GM23338 (cell line): ENCODE results near the gene CUEDC1. TPM values are rescaled to one million over a fixed set of nuclear protein-coding genes. Genes with fewer than 3 reads are reported as not detected.

Experiments
- ATAC-seq: fragments of 200-7000 bp; cut with Tn5 transposase; 3 replicates; pipeline ENCODE4 v1.9.1; 2020
- DNase-seq: peaks from one replicate; pipeline ENCODE4 v3.0.0-alpha.2; 2015; ENCODE audit warnings: low spot score
- H2AFZ ChIP-seq: fragments of 200-600 bp; sonication (generic); 2 replicates; pipeline ENCODE4 v1.8.0; 2016; ENCODE audit warnings: antibody characterized with exemption, mild to moderate bottlenecking, moderate library complexity
- H3F3A ChIP-seq: fragments of 200-600 bp; sonication (generic); replicated peaks from 2 replicates; pipeline ENCODE4 v1.8.0; 2017; ENCODE audit warnings: antibody characterized with exemption, mixed run types, low read depth
- H3K27ac ChIP-seq: fragments of 200-600 bp; sonication (generic); 2 replicates; pipeline ENCODE4 v1.6.1; 2016; ENCODE audit warnings: low read depth
- H3K27me3 ChIP-seq: fragments of 200-600 bp; sonication (generic); 2 replicates; pipeline ENCODE4 v1.8.0; 2016; ENCODE audit warnings: mild to moderate bottlenecking, mixed run types, moderate library complexity; ENCODE audit not compliant: insufficient read depth
- H3K36me3 ChIP-seq: fragments of 200-600 bp; sonication (generic); 2 replicates; pipeline ENCODE4 v1.8.0; 2016; ENCODE audit warnings: mild to moderate bottlenecking; ENCODE audit not compliant: insufficient read depth
- H3K4me1 ChIP-seq: fragments of 200-600 bp; sonication (generic); 2 replicates; pipeline ENCODE4 v1.8.0; 2016; ENCODE audit warnings: mild to moderate bottlenecking, moderate library complexity; ENCODE audit not compliant: insufficient read depth
- H3K4me2 ChIP-seq: fragments of 200-600 bp; sonication (generic); 2 replicates; pipeline ENCODE4 v1.7.1; 2017; ENCODE audit warnings: mixed run types
- H3K4me3 ChIP-seq: fragments of 200-600 bp; sonication (generic); 2 replicates; pipeline ENCODE4 v1.6.1; 2016; ENCODE audit warnings: mixed run types
- H3K79me2 ChIP-seq: fragments of 200-600 bp; sonication (generic); replicated peaks from 2 replicates; pipeline ENCODE4 v1.8.0; 2017; ENCODE audit warnings: mild to moderate bottlenecking; ENCODE audit not compliant: insufficient read depth
- H3K9me2 ChIP-seq: fragments of 200-600 bp; sonication (generic); 2 replicates; pipeline ENCODE4 v1.8.0; 2017; ENCODE audit not compliant: insufficient read depth
- H4K20me1 ChIP-seq: fragments of 200-600 bp; sonication (generic); replicated peaks from 2 replicates; pipeline ENCODE4 v1.8.0; 2017; ENCODE audit warnings: mild to moderate bottlenecking; ENCODE audit not compliant: insufficient read depth
- H3K27ac Mint-ChIP-seq: 2 replicates; pipeline ENCODE4 v1.8.0; 2020; ENCODE audit warnings: inconsistent platforms, mild to moderate bottlenecking, moderate library complexity, mixed read lengths
- H3K27me3 Mint-ChIP-seq: 3 replicates; pipeline ENCODE4 v1.8.0; 2022; ENCODE audit warnings: low read depth, mild to moderate bottlenecking, moderate library complexity, mixed read lengths, inconsistent platforms; ENCODE audit not compliant: insufficient read depth, poor library complexity
- H3K36me3 Mint-ChIP-seq: 3 replicates; pipeline ENCODE4 v1.8.0; 2021; ENCODE audit warnings: low read depth, mild to moderate bottlenecking, inconsistent platforms, moderate library complexity, mixed read lengths
- H3K4me1 Mint-ChIP-seq: 3 replicates; pipeline ENCODE4 v1.8.0; 2020; ENCODE audit warnings: mild to moderate bottlenecking, inconsistent platforms, mixed read lengths
- H3K4me3 Mint-ChIP-seq: 3 replicates; pipeline ENCODE4 v1.8.0; 2021; ENCODE audit warnings: moderate library complexity, mild to moderate bottlenecking, inconsistent platforms, mixed read lengths
- H3K9me3 Mint-ChIP-seq: 3 replicates; pipeline ENCODE4 v1.8.0; 2020; ENCODE audit warnings: moderate library complexity, mild to moderate bottlenecking, inconsistent platforms, mixed read lengths
- CREB1 ChIP-seq: fragments of 250-450 bp; sonication (Bioruptor Pico); IDR thresholded peaks from 2 replicates; pipeline ENCODE4 v1.5.0; 2020; ENCODE audit warnings: low read depth, mild to moderate bottlenecking, moderate library complexity
- JUNB ChIP-seq: IDR thresholded peaks from one replicate; pipeline ENCODE4 v1.6.1; 2016; ENCODE audit warnings: antibody characterized with exemption; ENCODE audit not compliant: unreplicated experiment
- NANOG ChIP-seq: IDR thresholded peaks from 2 replicates; pipeline ENCODE4 v1.6.1; 2016; ENCODE audit warnings: antibody characterized with exemption, borderline replicate concordance
- POLR2AphosphoS5 ChIP-seq: IDR thresholded peaks from 2 replicates; pipeline ENCODE4 v1.6.1; 2016; ENCODE audit warnings: antibody characterized with exemption, low read depth
- ZNF114 ChIP-seq: fragments of 250-450 bp; sonication (Bioruptor Pico); IDR thresholded peaks from 2 replicates; pipeline ENCODE4 v1.5.0; 2020; ENCODE audit warnings: mild to moderate bottlenecking, moderate library complexity
- ZNF331 ChIP-seq: fragments of 250-450 bp; sonication (Bioruptor Pico); IDR thresholded peaks from 2 replicates; pipeline ENCODE4 v1.5.0; 2020; ENCODE audit warnings: low read depth, mild to moderate bottlenecking, moderate library complexity
- polyA plus RNA-seq: library from polyadenylated mRNA; unstranded; fragments of >200 nt; fragmentation: Nextera tagmentation; extraction: Ambion mirVana; gene quantifications from 2 replicates; pipeline ENCODE4 v1.2.1, GENCODE V29; 2016
- total RNA-seq: library from RNA; depleted of rRNA; stranded (reverse); fragments of >200 nt; shearing (Covaris generic); gene quantifications from 2 replicates; pipeline ENCODE4 v1.2.3, GENCODE V29; 2014
- TF ChIP-seq, protein P1 (sequence below): fragments of 250-450 bp; sonication (Bioruptor Pico); IDR thresholded peaks from 2 replicates; pipeline ENCODE4 v1.5.0; 2020; ENCODE audit warnings: mild to moderate bottlenecking, moderate library complexity

The CUEDC1 gene
- total and polyA plus RNA-seq, 2 experiments from 2014 or later: 3.0 to 7.7 TPM

GRCh38 chr17:57953219-57953618 is 2.0 kb downstream of the CUEDC1 start:
- Histone ChIP-seq H3K27me3 (peaks cover 42% of the 10 kb centered on the region), H4K20me1 (no peaks in the 10 kb centered on the region), H2AFZ (no peak overlapping the region), H3F3A (peaks cover 13% of the 10 kb centered on the region), H3K79me2 (no peaks in the 10 kb centered on the region), H3K4me1 (peaks cover 43% of the 10 kb centered on the region), H3K4me2 (no peak overlapping the region), H3K4me3 (no peak overlapping the region), H3K36me3 (no peaks in the 10 kb centered on the region), H3K9me2 (no peaks in the 10 kb centered on the region), H3K27ac (no peak overlapping the region)
- DNase-seq (no peak), ATAC-seq (no peak)
- H3K9me3 Mint-ChIP-seq: peaks cover 3% of the 10 kb centered on the region; the same call in 2 of the 3 replicates
- TF ChIP-seq ZNF114 (CRISPR knock-in tag) (no peak), POLR2AphosphoS5 (no peak), NANOG (no peak), CREB1 (no peak)
- TF ChIP-seq, protein P1, sequence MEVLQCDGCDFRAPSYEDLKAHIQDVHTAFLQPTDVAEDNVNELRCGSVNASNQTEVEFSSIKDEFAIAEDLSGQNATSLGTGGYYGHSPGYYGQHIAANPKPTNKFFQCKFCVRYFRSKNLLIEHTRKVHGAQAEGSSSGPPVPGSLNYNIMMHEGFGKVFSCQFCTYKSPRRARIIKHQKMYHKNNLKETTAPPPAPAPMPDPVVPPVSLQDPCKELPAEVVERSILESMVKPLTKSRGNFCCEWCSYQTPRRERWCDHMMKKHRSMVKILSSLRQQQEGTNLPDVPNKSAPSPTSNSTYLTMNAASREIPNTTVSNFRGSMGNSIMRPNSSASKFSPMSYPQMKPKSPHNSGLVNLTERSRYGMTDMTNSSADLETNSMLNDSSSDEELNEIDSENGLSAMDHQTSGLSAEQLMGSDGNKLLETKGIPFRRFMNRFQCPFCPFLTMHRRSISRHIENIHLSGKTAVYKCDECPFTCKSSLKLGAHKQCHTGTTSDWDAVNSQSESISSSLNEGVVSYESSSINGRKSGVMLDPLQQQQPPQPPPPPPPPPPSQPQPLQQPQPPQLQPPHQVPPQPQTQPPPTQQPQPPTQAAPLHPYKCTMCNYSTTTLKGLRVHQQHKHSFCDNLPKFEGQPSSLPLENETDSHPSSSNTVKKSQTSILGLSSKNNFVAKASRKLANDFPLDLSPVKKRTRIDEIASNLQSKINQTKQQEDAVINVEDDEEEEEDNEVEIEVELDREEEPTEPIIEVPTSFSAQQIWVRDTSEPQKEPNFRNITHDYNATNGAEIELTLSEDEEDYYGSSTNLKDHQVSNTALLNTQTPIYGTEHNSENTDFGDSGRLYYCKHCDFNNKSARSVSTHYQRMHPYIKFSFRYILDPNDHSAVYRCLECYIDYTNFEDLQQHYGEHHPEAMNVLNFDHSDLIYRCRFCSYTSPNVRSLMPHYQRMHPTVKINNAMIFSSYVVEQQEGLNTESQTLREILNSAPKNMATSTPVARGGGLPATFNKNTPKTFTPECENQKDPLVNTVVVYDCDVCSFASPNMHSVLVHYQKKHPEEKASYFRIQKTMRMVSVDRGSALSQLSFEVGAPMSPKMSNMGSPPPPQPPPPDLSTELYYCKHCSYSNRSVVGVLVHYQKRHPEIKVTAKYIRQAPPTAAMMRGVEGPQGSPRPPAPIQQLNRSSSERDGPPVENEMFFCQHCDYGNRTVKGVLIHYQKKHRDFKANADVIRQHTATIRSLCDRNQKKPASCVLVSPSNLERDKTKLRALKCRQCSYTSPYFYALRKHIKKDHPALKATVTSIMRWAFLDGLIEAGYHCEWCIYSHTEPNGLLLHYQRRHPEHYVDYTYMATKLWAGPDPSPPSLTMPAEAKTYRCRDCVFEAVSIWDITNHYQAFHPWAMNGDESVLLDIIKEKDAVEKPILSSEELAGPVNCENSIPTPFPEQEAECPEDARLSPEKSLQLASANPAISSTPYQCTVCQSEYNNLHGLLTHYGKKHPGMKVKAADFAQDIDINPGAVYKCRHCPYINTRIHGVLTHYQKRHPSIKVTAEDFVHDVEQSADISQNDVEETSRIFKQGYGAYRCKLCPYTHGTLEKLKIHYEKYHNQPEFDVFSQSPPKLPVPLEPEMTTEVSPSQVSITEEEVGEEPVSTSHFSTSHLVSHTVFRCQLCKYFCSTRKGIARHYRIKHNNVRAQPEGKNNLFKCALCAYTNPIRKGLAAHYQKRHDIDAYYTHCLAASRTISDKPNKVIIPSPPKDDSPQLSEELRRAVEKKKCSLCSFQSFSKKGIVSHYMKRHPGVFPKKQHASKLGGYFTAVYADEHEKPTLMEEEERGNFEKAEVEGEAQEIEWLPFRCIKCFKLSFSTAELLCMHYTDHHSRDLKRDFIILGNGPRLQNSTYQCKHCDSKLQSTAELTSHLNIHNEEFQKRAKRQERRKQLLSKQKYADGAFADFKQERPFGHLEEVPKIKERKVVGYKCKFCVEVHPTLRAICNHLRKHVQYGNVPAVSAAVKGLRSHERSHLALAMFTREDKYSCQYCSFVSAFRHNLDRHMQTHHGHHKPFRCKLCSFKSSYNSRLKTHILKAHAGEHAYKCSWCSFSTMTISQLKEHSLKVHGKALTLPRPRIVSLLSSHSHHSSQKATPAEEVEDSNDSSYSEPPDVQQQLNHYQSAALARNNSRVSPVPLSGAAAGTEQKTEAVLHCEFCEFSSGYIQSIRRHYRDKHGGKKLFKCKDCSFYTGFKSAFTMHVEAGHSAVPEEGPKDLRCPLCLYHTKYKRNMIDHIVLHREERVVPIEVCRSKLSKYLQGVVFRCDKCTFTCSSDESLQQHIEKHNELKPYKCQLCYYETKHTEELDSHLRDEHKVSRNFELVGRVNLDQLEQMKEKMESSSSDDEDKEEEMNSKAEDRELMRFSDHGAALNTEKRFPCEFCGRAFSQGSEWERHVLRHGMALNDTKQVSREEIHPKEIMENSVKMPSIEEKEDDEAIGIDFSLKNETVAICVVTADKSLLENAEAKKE (CRISPR knock-in tag): no peak
- peaks cover 31% of the 10 kb centered on the region for H3K27me3 Mint-ChIP-seq
- H3K4me3 Mint-ChIP-seq: peak overlapping the region; percentile 76; the same call in 1 of the 3 replicates
- no peak overlapping the region for H3K27ac Mint-ChIP-seq
- H3K36me3 Mint-ChIP-seq: no peaks in the 10 kb centered on the region; the same call in 2 of the 3 replicates
- H3K4me1 Mint-ChIP-seq: peaks cover 55% of the 10 kb centered on the region

GRCh38 chr17:57949649-57950048 is 5.6 kb downstream of the CUEDC1 start:
- no peak overlapping the region; the same call in 1 of the 2 replicates for H3K27ac Mint-ChIP-seq
- Histone ChIP-seq H2AFZ (no peak overlapping the region), H3K79me2 (no peaks in the 10 kb centered on the region), H3K4me3 (no peak overlapping the region), H4K20me1 (no peaks in the 10 kb centered on the region), H3K27me3 (peaks cover 15% of the 10 kb centered on the region; the same call in 1 of the 2 replicates), H3K4me2 (no peak overlapping the region), H3K27ac (no peak overlapping the region), H3K36me3 (no peaks in the 10 kb centered on the region), H3K9me2 (no peaks in the 10 kb centered on the region), H3K4me1 (peaks cover 35% of the 10 kb centered on the region), H3F3A (peaks cover 11% of the 10 kb centered on the region)
- H3K36me3 Mint-ChIP-seq: no peaks in the 10 kb centered on the region; the same call in 2 of the 3 replicates
- H3K9me3 Mint-ChIP-seq: peaks cover 3% of the 10 kb centered on the region; the same call in 2 of the 3 replicates
- H3K4me1 Mint-ChIP-seq: peaks cover 50% of the 10 kb centered on the region
- no peak overlapping the region for H3K4me3 Mint-ChIP-seq
- peaks cover 18% of the 10 kb centered on the region for H3K27me3 Mint-ChIP-seq
- ATAC-seq (no peak), DNase-seq (no peak)
- TF ChIP-seq, protein P1 (CRISPR knock-in tag): no peak
- TF ChIP-seq NANOG: no peak
- TF ChIP-seq JUNB: no peak
- no peak for TF ChIP-seq ZNF331 (CRISPR knock-in tag)
